MCF 10A (cell line): ENCODE measurements around the gene ACTN4. TPM values are rescaled to one million over a fixed set of nuclear protein-coding genes. Genes with fewer than 3 reads are reported as not detected.

Experiments used
- BruUV-seq: library from RNA; stranded (reverse); fragments of 400-500 nt; replicated peaks from 2 replicates; lab custom pipeline; 2021; lab: Mats Ljungman, UMichigan
- CTCF ChIA-PET: fragments of 300-600 bp; sonication (Branson Sonifier 250); formaldehyde crosslinking; extraction: SDS; loops from one replicate; lab custom pipeline; 2021; ENCODE audit warnings: antibody characterized with exemption, inconsistent platforms; lab: Yijun Ruan, JAX
- POLR2A ChIA-PET: fragments of 300-600, 350-650 bp; sonication (Branson Sonifier 250); formaldehyde crosslinking; extraction: SDS; loops from one replicate; lab custom pipeline; 2020; ENCODE audit warnings: antibody characterized with exemption, inconsistent platforms; lab: Yijun Ruan, JAX
- DNase-seq: peaks from one replicate; pipeline ENCODE4 v3.0.0-alpha.2; 2018; ENCODE audit not compliant: unreplicated experiment
- H3K27ac Mint-ChIP-seq: one replicate; pipeline ENCODE4 v1.8.0; 2022; ENCODE audit warnings: mild to moderate bottlenecking, low read depth, mixed read lengths; ENCODE audit not compliant: unreplicated experiment
- H3K27me3 Mint-ChIP-seq: one replicate; pipeline ENCODE4 v1.8.0; 2022; ENCODE audit warnings: mixed read lengths; ENCODE audit not compliant: insufficient read depth, unreplicated experiment
- H3K36me3 Mint-ChIP-seq: one replicate; pipeline ENCODE4 v1.8.0; 2022; ENCODE audit warnings: mild to moderate bottlenecking, moderate library complexity, mixed read lengths; ENCODE audit not compliant: insufficient read depth, unreplicated experiment
- H3K4me1 Mint-ChIP-seq: one replicate; pipeline ENCODE4 v1.8.0; 2022; ENCODE audit warnings: mixed read lengths; ENCODE audit not compliant: insufficient read depth, unreplicated experiment
- H3K4me3 Mint-ChIP-seq: one replicate; pipeline ENCODE4 v1.8.0; 2022; ENCODE audit warnings: mild to moderate bottlenecking, moderate library complexity, mixed read lengths; ENCODE audit not compliant: unreplicated experiment
- H3K9me3 Mint-ChIP-seq: one replicate; pipeline ENCODE4 v1.8.0; 2022; ENCODE audit warnings: mixed read lengths; ENCODE audit not compliant: unreplicated experiment
- CTCF ChIP-seq: fragments of 200-600 bp; IDR thresholded peaks from one replicate; pipeline ENCODE4 v1.8.0; 2022; ENCODE audit warnings: antibody characterized with exemption, mild to moderate bottlenecking; ENCODE audit not compliant: unreplicated experiment
- intact Hi-C: fragments of 100-400 bp; cut with micrococcal nuclease; formaldehyde crosslinking; loops from 2 replicates; pipeline ENCODE4 v1.14.1; 2022
- total RNA-seq: library from RNA; stranded (reverse); gene quantifications from 2 replicates; pipeline ENCODE4 v1.2.3, GENCODE V29; 2022

Gene ACTN4
- total RNA-seq, 1 experiment from 2014 or later = 300 TPM

GRCh38 chr19:38653028-38653571 is 5.7 kb downstream of the ACTN4 start:
- peak; percentile 39 for DNase-seq
- H3K27ac Mint-ChIP-seq = peak overlapping the region; percentile 86
- peaks cover 51% of the 10 kb centered on the region for H3K4me1 Mint-ChIP-seq
- intact Hi-C loops = loop anchor here (5.0 kb wide), 1 partner anchor 199 kb away; no protein-coding TSS in a partner anchor
- no peaks in the 10 kb centered on the region for H3K9me3 Mint-ChIP-seq
- ChIA-PET POLR2A (interaction anchor here (0.7 to 19.4 kb wide), 7 partner anchors 14 to 200 kb away, joined by 3 to 521 read pairs (median 3); no protein-coding TSS in a partner anchor), CTCF (interaction anchor here (1.0 to 1.1 kb wide), 2 partner anchors 33 to 187 kb away, joined by 4 to 5 read pairs; no protein-coding TSS in a partner anchor)
- peaks cover 42% of the 10 kb centered on the region for H3K36me3 Mint-ChIP-seq
- TF ChIP-seq CTCF = no peak
- no peaks in the 10 kb centered on the region for H3K27me3 Mint-ChIP-seq
- BruUV-seq = no TSS peak
- H3K4me3 Mint-ChIP-seq = peak overlapping the region; percentile 13

- CTCF ChIA-PET = interaction anchor here (1.0 kb wide), 2 partner anchors 75 to 276 kb away, joined by 3 to 4 read pairs; partner anchors contain the start of genes MRPS12 and SARS2
- intact Hi-C loops = loop anchor here (5.0 kb wide), 1 partner anchor 198 kb away; no protein-coding TSS in a partner anchor
These were observed 7.2 kb downstream of the ACTN4 start for GRCh38 chr19:38654628-38655055.

GRCh38 chr19:38655148-38655824 is 7.8 kb downstream of the ACTN4 start:
- BruUV-seq = no TSS peak
- peak overlapping the region; percentile 100 for H3K27ac Mint-ChIP-seq
- TF ChIP-seq CTCF = no peak
- intact Hi-C loops = no loop called here
- no peak for DNase-seq
- ChIA-PET POLR2A (interaction anchor here (1.4 to 19.4 kb wide), 4 partner anchors 7 to 391 kb away, joined by 3 to 521 read pairs (median 113); partner anchors contain the start of genes ACTN4 and SPINT2), CTCF (interaction anchor here (1.0 kb wide), 1 partner anchor 75 kb away, joined by 4 read pairs; no protein-coding TSS in a partner anchor)
- H3K4me1 Mint-ChIP-seq = peaks cover 67% of the 10 kb centered on the region
- peaks cover 48% of the 10 kb centered on the region for H3K36me3 Mint-ChIP-seq
- no peaks in the 10 kb centered on the region for H3K27me3 Mint-ChIP-seq
- no peaks in the 10 kb centered on the region for H3K9me3 Mint-ChIP-seq
- no peak overlapping the region for H3K4me3 Mint-ChIP-seq

More at GRCh38 chr19:38654628-38655055, 7.2 kb downstream of the ACTN4 start:
- POLR2A ChIA-PET = interaction anchor here (19.4 kb wide), 1 partner anchor 33 kb away, joined by 521 read pairs; no protein-coding TSS in a partner anchor
- no peak for TF ChIP-seq CTCF
- H3K4me1 Mint-ChIP-seq = peaks cover 61% of the 10 kb centered on the region
- no peak overlapping the region for H3K4me3 Mint-ChIP-seq
- peak overlapping the region; percentile 100 for H3K27ac Mint-ChIP-seq
- H3K27me3 Mint-ChIP-seq = no peaks in the 10 kb centered on the region
- H3K9me3 Mint-ChIP-seq = no peaks in the 10 kb centered on the region
- H3K36me3 Mint-ChIP-seq = peaks cover 48% of the 10 kb centered on the region
- no peak for DNase-seq
- no TSS peak for BruUV-seq
